Stomach (tissue), 4 donors: Measurements from ENCODE around the gene CHMP4B.

Experiments used
- CTCF ChIP-seq, 7 experiments: fragments of 450-650 bp in 4 of 7; fragments of 200-600 bp in 3 of 7; sonication (generic) in 3 of 7; IDR thresholded peaks; one replicate each; pipeline ENCODE4 v1.5.1; 2016 to 2019; ENCODE audit warnings: antibody characterized with exemption in 7 of 7, control low read depth in 2 of 7, mild to moderate bottlenecking in 1 of 7
- EP300 ChIP-seq: sonication (generic); formaldehyde crosslinking; IDR thresholded peaks from one replicate; pipeline ENCODE4 v1.6.1; 2017; ENCODE audit warnings: antibody characterized with exemption
- POLR2A ChIP-seq, 4 donors: fragments of 450-650 bp; IDR thresholded peaks; one replicate each; pipeline ENCODE4 v1.6.1; 2016; ENCODE audit warnings: antibody characterized with exemption in 4 of 4, control low read depth in 2 of 4, mild to moderate bottlenecking in 1 of 4, moderate library complexity in 1 of 4
- POLR2AphosphoS5 ChIP-seq, 3 donors: sonication (generic); formaldehyde crosslinking; IDR thresholded peaks; one replicate each; pipeline ENCODE4 v1.6.1; 2016; ENCODE audit warnings: antibody characterized with exemption in 3 of 3

GRCh38 chr20:33858666-33859065 is 47.5 kb downstream of the CHMP4B start:
- TF ChIP-seq CTCF (IDR thresholded peaks at IDR 0.05) (no peak), POLR2A (IDR thresholded peaks at IDR 0.05) (no peak), EP300 (no peak), POLR2AphosphoS5 (IDR thresholded peaks at IDR 0.05) (no peak)
